ENCODE results near the gene PTPRO. TPM values are rescaled to one million over a fixed set of nuclear protein-coding genes. Genes with fewer than 3 reads are reported as not detected.
A peak's percentile ranks its signal among the peaks of the same experiment; 100 is the strongest.

Gene PTPRO
- total RNA-seq, 1 experiment from 2014 or later, result 0.52 TPM

GRCh38 chr12:15584366-15585041 is 262.2 kb downstream of the PTPRO start:
- no peaks in the 10 kb centered on the region for H3K4me1 ChIP-seq (ENCODE audit: insufficient read depth, low read length)
- H2BK20ac ChIP-seq (ENCODE audit: low read depth, low read length, poor library complexity, severe bottlenecking), result no peak overlapping the region
- H3K14ac ChIP-seq (ENCODE audit: insufficient read depth, low read length), result no peak overlapping the region
- H3K9me3 ChIP-seq (ENCODE audit: control insufficient read depth, low read depth, low read length), result peaks cover 5% of the 10 kb centered on the region
- no peak overlapping the region for H3K9ac ChIP-seq (ENCODE audit: extremely low read depth, insufficient read length, low read length)
- no peak overlapping the region for H3K4me2 ChIP-seq (ENCODE audit: insufficient read depth, insufficient read length, low read length)
- no peaks in the 10 kb centered on the region for H3K23me2 ChIP-seq (ENCODE audit: insufficient read length, low read depth, low read length, poor library complexity, severe bottlenecking)
- H3T11ph ChIP-seq (ENCODE audit: low read length), result no peak overlapping the region
- no peaks in the 10 kb centered on the region for H3K27me3 ChIP-seq (ENCODE audit: insufficient read depth, low read length)
- H3K56ac ChIP-seq (ENCODE audit: insufficient read length, low read depth, low read length), result no peak overlapping the region
- Mint-ChIP-seq H3K9me3 (peaks cover 5 to 10% of the 10 kb centered on the region in 2 experiments), H3K27ac (no peak overlapping the region), H3K36me3 (ENCODE audit: insufficient read depth in 1 of 3, low read depth in 3 of 3) (peaks cover 3 to 14% (median 9%) of the 10 kb centered on the region in 3 experiments; a peak in 5 of 7 replicates), H3K4me3 (no peak overlapping the region), H3K27me3 (ENCODE audit: low read depth) (peaks cover 10% of the 10 kb centered on the region), H3K4me1 (peaks cover 4 to 7% of the 10 kb centered on the region in 2 experiments; a peak in 3 of 4 replicates)
- H2AFZ ChIP-seq (ENCODE audit: low read length), result no peak overlapping the region
- H3K18ac ChIP-seq (ENCODE audit: insufficient read length, low read depth, low read length), result no peak overlapping the region
- no peak overlapping the region for H2BK120ac ChIP-seq (ENCODE audit: low read depth, low read length, poor library complexity, severe bottlenecking)
- TF ChIP-seq CTCF (conservative IDR thresholded peaks at IDR 0.05), result peak; percentile 79
- H3K27ac ChIP-seq (ENCODE audit: insufficient read length, low read depth, low read length), result no peak overlapping the region
- DNase-seq, result no peak
- no peak overlapping the region for H4K91ac ChIP-seq (ENCODE audit: insufficient read length, low read depth, low read length)
- no peak overlapping the region for H2BK12ac ChIP-seq (ENCODE audit: insufficient read length, low read depth, low read length)
- H4K5ac ChIP-seq (ENCODE audit: insufficient read length, low read depth, low read length), result no peak overlapping the region
- no peak overlapping the region for H2AK5ac ChIP-seq (ENCODE audit: insufficient read length, low read length)
- H3K4ac ChIP-seq (ENCODE audit: low read depth, low read length), result no peak overlapping the region
- H2BK15ac ChIP-seq (ENCODE audit: low read depth, low read length), result no peak overlapping the region
- no CpG with 5 or more reads among the region's 3 CpGs for WGBS (ENCODE audit: extremely low coverage, insufficient read length, low lambda C conversion rate)
- H3K79me2 ChIP-seq (ENCODE audit: insufficient read depth, low read length), result no peaks in the 10 kb centered on the region
- H3K23ac ChIP-seq (ENCODE audit: insufficient read length, low read depth, low read length), result no peak overlapping the region
- no peaks in the 10 kb centered on the region for H3K79me1 ChIP-seq (ENCODE audit: insufficient read depth, low read depth, low read length, poor library complexity, severe bottlenecking)
- H4K20me1 ChIP-seq (ENCODE audit: control insufficient read depth, insufficient read depth, insufficient read length), result no peaks in the 10 kb centered on the region
- no peak overlapping the region for H2BK5ac ChIP-seq (ENCODE audit: insufficient read length, low read length)
- no peak overlapping the region for H4K8ac ChIP-seq (replicated peaks; ENCODE audit: insufficient read length, low read depth, low read length)

All from H9 (cell line).